Activated CD8-positive, alpha-beta T cell treated with anti-CD3 and anti-CD28 coated beads for 36 hours (primary cell): ENCODE results near the gene FBLN1. TPM values are rescaled to one million over a fixed set of nuclear protein-coding genes. Genes with fewer than 3 reads are reported as not detected.
A peak's percentile ranks its signal among the peaks of the same experiment; 100 is the strongest.

Experiments
- ATAC-seq: fragments of 200-7000 bp; cut with Tn5 transposase; one replicate; pipeline ENCODE4 v1.10.0; 2021; ENCODE audit warnings: mild to moderate bottlenecking, moderate library complexity
- CTCF ChIA-PET: fragments of 350-600 bp; sonication (Branson Sonifier 250); formaldehyde crosslinking; loops from one replicate; lab custom pipeline; 2021; ENCODE audit warnings: antibody characterized with exemption; lab: Charles Lee
- POLR2A ChIA-PET: fragments of 350-600 bp; sonication (Branson Sonifier 250); formaldehyde crosslinking; loops from one replicate; lab custom pipeline; 2021; ENCODE audit warnings: antibody characterized with exemption; lab: Charles Lee
- DNase-seq: peaks from one replicate; pipeline ENCODE4 v3.0.0-alpha.2; 2020
- H3K27ac Mint-ChIP-seq: one replicate; pipeline ENCODE4 v1.8.0; 2021; ENCODE audit warnings: mild to moderate bottlenecking, mixed read lengths
- H3K27me3 Mint-ChIP-seq: one replicate; pipeline ENCODE4 v1.8.0; 2021; ENCODE audit warnings: mixed read lengths
- H3K36me3 Mint-ChIP-seq: one replicate; pipeline ENCODE4 v1.8.0; 2021; ENCODE audit warnings: low read depth, mixed read lengths
- H3K4me1 Mint-ChIP-seq: one replicate; pipeline ENCODE4 v1.8.0; 2021; ENCODE audit warnings: low read depth, mixed read lengths
- H3K4me3 Mint-ChIP-seq: one replicate; pipeline ENCODE4 v1.8.0; 2021; ENCODE audit warnings: mild to moderate bottlenecking, moderate library complexity, mixed read lengths
- H3K9me3 Mint-ChIP-seq: one replicate; pipeline ENCODE4 v1.8.0; 2021; ENCODE audit warnings: mixed read lengths
- intact Hi-C: fragments of 100-400 bp; cut with micrococcal nuclease; formaldehyde crosslinking; loops from one replicate; pipeline ENCODE4 v1.10.0; 2022
- total RNA-seq, 2 experiments: library from RNA; stranded (reverse); gene quantifications; one replicate each; pipeline ENCODE4 v1.2.3, GENCODE V29; 2021
- TF ChIP-seq, protein P1 (sequence below): fragments of 200-600 bp; IDR thresholded peaks from one replicate; pipeline ENCODE4 v1.8.0; 2022; ENCODE audit warnings: antibody characterized with exemption, mild to moderate bottlenecking

The FBLN1 gene
- total RNA-seq, 2 experiments from 2014 or later: 0.56 TPM; not detected in 1

- no peaks in the 10 kb centered on the region for H3K36me3 Mint-ChIP-seq
- TF ChIP-seq, protein P1, sequence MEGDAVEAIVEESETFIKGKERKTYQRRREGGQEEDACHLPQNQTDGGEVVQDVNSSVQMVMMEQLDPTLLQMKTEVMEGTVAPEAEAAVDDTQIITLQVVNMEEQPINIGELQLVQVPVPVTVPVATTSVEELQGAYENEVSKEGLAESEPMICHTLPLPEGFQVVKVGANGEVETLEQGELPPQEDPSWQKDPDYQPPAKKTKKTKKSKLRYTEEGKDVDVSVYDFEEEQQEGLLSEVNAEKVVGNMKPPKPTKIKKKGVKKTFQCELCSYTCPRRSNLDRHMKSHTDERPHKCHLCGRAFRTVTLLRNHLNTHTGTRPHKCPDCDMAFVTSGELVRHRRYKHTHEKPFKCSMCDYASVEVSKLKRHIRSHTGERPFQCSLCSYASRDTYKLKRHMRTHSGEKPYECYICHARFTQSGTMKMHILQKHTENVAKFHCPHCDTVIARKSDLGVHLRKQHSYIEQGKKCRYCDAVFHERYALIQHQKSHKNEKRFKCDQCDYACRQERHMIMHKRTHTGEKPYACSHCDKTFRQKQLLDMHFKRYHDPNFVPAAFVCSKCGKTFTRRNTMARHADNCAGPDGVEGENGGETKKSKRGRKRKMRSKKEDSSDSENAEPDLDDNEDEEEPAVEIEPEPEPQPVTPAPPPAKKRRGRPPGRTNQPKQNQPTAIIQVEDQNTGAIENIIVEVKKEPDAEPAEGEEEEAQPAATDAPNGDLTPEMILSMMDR: peak; percentile 98
- no peaks in the 10 kb centered on the region for H3K4me1 Mint-ChIP-seq
- CTCF ChIA-PET: interaction anchor here (0.6 to 1.7 kb wide), 20 partner anchors 15 to 399 kb away, joined by 3 to 13 read pairs (median 3); no protein-coding TSS in a partner anchor
- peaks cover 7% of the 10 kb centered on the region for H3K27me3 Mint-ChIP-seq
- DNase-seq (peak; percentile 83), ATAC-seq (peak; percentile 89)
- intact Hi-C loops: no loop called here
- no peak overlapping the region for H3K4me3 Mint-ChIP-seq
- H3K27ac Mint-ChIP-seq: no peak overlapping the region
- POLR2A ChIA-PET: no interaction called here
- no peaks in the 10 kb centered on the region for H3K9me3 Mint-ChIP-seq
These were observed 75.3 kb downstream of the FBLN1 start for GRCh38 chr22:45577746-45578523.

DNA sequence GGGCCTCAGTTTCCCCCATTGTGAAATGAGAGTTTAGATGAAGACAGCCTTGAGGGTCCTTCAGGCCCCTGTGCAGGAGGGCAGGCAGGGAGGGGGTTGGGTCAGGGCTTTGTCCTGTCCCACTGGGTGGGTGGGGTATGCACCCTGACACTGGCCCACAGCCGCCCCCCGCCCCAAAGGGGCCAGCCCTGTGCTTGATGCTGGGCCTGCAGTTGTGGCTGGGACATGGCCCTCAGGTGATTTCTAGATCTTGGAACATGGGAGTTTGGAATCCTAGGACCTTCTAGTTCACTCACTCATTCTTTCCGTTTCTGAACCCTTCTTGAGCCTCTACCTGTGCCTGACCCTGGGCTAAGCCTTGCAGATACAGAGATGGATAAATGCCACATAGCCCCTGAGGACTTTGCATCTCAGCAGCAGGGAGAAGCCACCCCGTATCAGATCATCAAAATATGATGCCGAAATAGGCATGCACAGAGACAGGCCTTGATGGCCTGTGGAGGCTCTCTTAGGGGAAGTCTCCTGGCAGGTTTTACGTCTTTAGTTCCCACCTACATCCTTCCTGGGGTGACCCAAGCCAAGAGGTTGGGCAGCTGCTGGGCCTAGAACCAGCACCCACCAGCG is 76.0 kb downstream of the FBLN1 start:
- intact Hi-C loops: no loop called here
- Mint-ChIP-seq H3K27me3 (peaks cover 7% of the 10 kb centered on the region), H3K36me3 (no peaks in the 10 kb centered on the region), H3K4me1 (peaks cover 4% of the 10 kb centered on the region), H3K4me3 (no peak overlapping the region), H3K9me3 (peaks cover 2% of the 10 kb centered on the region), H3K27ac (no peak overlapping the region)
- DNase-seq (no peak), ATAC-seq (no peak)
- ChIA-PET CTCF (interaction anchor here (0.6 to 1.7 kb wide), 14 partner anchors 16 to 398 kb away, joined by 3 to 13 read pairs (median 3); no protein-coding TSS in a partner anchor), POLR2A (no interaction called here)
- TF ChIP-seq, protein P1: no peak

DNA sequence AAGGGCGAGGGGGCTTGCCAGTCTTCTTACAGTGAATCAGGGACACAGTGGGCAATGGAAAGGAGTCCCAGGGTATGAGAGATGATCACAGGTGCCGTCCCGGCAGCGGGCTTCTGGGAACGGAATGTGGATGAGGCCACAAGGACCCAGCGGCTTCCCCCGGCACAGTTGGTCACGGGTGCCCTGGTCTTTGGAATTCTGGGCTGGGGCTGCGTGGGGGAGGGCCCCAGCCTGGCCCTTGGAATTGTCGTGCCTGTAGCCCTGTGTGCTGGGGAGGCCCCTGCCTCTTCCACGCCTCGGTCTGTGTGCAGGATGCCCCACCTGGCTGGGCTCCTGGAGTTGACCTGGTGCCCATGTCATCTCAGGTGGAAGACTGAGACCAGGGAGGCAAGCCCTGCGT is 76.6 kb downstream of the FBLN1 start:
- Mint-ChIP-seq H3K4me1 (peaks cover 5% of the 10 kb centered on the region), H3K4me3 (no peak overlapping the region)
- POLR2A ChIA-PET: no interaction called here

DNA sequence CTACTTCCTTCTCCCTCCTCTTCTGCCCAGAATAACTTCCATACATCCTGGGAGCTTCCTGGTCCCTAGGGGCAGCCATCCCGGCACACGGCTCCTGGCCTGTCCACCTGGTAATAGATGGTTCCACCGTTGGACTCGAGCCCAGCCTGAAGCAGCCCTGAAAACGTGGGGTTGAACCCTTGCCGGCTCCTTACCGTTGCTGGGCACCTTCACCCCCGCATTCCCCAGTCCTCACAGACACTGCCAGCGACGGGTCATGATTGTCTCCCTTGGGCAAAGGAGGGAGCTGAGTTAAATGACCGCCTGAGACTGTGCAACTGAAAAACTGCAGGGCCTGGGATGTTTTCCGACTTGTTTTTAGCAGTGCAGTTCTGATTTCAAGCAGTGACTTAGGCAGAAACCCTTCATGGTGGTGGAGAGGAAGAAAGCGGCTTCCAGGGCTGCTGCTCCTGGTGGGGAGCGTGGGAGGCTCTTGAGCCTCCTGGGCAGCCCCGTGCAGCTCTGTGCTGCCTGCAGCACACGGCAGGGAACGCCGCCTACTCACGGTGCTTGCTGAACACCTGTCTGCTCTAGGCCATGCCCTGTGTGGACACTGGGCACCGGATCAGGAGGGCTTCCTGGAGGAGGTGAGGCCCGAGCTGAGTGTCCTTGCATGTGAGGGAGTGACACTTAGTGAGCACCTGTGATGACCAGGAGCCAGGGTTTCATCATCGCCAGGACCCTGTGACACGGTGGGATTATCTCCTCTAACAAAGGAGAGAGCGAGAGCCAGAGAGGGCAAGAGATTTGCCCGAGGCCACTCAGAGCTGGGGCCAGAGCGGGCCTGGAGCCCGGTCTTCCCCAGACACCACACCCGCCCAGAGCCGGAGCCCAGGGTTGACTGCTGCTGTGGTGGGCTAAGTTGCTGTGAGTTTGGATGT is 77.4 kb downstream of the FBLN1 start:
- ChIA-PET CTCF (no interaction called here), POLR2A (no interaction called here)
- H3K36me3 Mint-ChIP-seq: no peaks in the 10 kb centered on the region
- H3K27ac Mint-ChIP-seq: no peak overlapping the region
- no peak for DNase-seq
- TF ChIP-seq, protein P1: no peak
- H3K9me3 Mint-ChIP-seq: peaks cover 2% of the 10 kb centered on the region
- no peak for ATAC-seq
- intact Hi-C loops: no loop called here
- H3K4me1 Mint-ChIP-seq: peaks cover 5% of the 10 kb centered on the region
- peaks cover 7% of the 10 kb centered on the region for H3K27me3 Mint-ChIP-seq
- H3K4me3 Mint-ChIP-seq: no peak overlapping the region

More for the DNA sequence above, 76.6 kb downstream of the FBLN1 start:
- Mint-ChIP-seq H3K27me3 (peaks cover 7% of the 10 kb centered on the region), H3K27ac (no peak overlapping the region), H3K36me3 (no peaks in the 10 kb centered on the region), H3K9me3 (peaks cover 2% of the 10 kb centered on the region)
- intact Hi-C loops: no loop called here
- TF ChIP-seq, protein P1: no peak
- no peak for ATAC-seq
- no peak for DNase-seq
- CTCF ChIA-PET: no interaction called here
